Stimulated activated CD8-positive, alpha-beta memory T cell treated with anti-CD3 and anti-CD28 coated beads, Interleukin-4, amount 100 ng/mL, for 48 hours (primary cell): ENCODE measurements around the gene MICAL2.

Experiments
- DNase-seq: peaks from one replicate; pipeline ENCODE4 v3.0.0-alpha.2; 2020

The MICAL2 gene

GRCh38 chr11:12157241-12157661, 46.9 kb downstream of the MICAL2 start:
- DNase-seq, result peak; percentile 35

GRCh38 chr11:12158909-12159308, 48.5 kb downstream of the MICAL2 start:
- peak; percentile 22 for DNase-seq

DNA sequence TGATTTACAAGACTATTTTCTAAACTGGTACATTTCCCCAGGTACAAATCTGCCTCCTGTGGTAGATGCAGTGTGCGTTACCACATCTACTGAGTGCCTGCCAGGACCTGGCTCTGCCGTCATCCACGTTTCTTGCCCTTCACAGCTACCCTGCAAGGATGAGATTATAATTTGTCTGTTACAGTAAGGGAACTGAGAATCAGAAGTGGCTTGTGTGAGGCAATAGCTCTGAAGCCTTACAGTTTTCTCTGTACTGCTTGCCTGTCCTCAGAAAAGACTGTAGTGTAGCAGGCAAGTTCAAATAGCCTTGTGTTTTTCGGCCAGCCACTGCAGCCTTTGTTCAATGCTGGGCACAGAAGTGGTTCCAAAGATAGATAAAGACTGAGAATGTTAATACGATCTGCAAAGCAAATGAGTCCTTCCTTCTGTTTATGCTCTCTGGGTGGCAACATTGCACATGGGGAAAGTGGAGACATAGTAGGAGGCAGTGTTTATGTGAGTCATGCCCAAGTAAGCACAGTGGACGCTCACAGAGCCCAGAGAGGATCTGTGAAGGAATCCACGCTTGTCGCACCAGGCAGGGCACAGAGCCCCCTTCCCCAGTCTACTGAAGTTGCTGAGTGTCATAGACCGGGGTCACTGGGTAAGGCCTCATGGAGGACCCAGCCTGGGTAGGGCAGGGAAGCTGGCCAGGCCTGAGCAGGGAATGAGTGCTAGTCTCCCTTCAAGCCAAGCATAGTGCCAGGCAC, 49.1 kb downstream of the MICAL2 start:
- peak; percentile 26 for DNase-seq

DNA sequence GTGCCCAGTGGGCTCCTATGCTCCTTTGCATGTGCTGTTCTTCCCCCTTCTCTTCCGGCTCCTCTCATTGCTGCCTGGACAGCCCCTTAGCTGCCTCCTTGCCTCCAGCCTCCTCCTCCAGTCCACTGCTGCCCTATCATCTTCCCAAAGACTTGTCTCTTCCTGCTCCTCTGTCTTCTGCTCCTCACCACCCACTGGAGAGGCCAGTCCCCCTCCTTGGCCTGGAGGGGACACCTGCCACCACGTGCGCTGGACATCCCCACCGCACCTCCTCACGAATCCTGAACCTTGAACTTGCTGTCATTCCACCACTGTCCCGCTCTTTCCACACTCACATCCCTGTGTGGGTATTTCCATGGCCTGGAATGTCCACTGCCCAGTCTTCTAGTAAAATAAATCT, 49.8 kb downstream of the MICAL2 start:
- no peak for DNase-seq

DNA sequence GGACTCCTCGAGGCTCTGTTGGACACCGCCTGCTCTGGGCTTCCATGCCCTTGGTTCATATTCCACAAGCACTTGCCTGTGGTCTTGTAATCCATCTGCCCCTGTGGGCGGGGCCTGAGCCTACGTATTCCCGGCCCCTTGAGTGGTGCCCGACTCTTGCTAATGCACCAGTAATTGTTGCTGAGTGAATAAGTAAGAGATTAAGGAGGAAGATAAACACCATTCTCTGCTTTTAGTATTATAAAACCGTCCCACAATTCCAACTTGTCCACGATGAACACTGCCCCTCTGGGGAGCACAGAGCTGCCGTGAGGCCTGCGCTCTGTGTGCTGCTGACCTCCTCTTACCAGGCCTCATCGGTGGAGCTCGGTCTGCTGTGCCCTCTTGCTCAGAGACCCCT, 50.3 kb downstream of the MICAL2 start:
- peak; percentile 23 for DNase-seq

DNA sequence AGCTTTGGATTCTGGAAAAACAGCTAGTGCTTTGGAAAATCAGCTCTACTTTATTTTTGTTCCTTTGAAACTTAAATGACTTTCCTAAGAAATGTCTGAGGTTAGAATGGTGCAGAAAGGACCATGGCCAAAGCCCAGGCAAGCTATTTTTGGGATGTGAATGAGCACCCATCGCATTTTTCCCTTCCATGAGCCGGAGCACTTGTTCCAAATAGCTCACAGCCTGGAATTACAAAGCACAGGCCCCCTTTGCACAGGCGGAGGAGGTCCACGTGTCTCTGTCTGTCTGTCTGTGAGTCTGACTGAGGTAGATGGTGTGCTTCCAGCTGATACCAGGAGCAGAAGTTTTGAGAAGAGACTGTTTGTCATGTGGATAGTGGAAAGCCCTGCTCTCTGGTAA, 50.7 kb downstream of the MICAL2 start:
- peak; percentile 18 for DNase-seq

GRCh38 chr11:12161603-12162350, 51.4 kb downstream of the MICAL2 start:
- no peak for DNase-seq

- peak; percentile 10 for DNase-seq
Observed at GRCh38 chr11:12162652-12163051, 52.3 kb downstream of the MICAL2 start.

- DNase-seq, result no peak
Observed at GRCh38 chr11:12163181-12163941, 53.0 kb downstream of the MICAL2 start.

GRCh38 chr11:12164061-12165014, 53.9 kb downstream of the MICAL2 start:
- DNase-seq, result no peak

- DNase-seq, result peak; percentile 22
Observed at GRCh38 chr11:12165237-12165875, 55.0 kb downstream of the MICAL2 start.

DNA sequence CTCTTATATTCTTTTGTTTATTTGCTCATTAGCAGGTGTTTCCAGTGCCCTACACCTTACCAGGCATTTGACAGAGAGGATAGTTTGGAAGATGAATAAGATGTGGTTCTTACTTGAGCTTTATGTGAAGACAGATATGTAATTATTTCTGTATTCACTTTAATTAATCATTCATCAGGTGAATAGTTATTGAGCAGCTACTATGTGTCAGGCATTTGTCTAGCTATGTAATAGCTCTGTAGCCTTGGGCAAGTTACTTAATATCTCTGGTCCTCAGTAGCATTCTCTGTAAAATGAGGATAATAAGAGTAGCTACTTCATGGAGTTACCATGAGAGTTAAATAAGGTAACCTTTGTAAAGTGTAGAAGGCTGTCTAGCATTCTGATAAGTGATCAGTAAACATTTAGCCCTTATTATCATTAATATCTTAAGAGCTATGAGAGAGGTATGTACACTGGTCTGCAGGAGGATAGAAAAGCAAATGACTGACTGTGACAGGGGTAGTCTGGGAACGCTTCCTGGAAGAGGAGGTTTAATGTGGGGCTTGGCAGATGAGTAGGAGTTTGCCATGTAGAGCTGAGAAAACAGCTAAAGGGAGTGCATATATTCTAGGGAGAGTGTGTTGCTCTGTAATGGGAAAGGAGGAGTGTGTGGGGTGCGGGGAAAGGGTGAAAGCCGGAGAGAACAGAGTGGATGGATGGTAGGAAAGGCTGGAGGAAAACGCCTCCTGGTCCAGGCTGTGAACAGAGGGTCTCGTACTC, 56.1 kb downstream of the MICAL2 start:
- no peak for DNase-seq

DNA sequence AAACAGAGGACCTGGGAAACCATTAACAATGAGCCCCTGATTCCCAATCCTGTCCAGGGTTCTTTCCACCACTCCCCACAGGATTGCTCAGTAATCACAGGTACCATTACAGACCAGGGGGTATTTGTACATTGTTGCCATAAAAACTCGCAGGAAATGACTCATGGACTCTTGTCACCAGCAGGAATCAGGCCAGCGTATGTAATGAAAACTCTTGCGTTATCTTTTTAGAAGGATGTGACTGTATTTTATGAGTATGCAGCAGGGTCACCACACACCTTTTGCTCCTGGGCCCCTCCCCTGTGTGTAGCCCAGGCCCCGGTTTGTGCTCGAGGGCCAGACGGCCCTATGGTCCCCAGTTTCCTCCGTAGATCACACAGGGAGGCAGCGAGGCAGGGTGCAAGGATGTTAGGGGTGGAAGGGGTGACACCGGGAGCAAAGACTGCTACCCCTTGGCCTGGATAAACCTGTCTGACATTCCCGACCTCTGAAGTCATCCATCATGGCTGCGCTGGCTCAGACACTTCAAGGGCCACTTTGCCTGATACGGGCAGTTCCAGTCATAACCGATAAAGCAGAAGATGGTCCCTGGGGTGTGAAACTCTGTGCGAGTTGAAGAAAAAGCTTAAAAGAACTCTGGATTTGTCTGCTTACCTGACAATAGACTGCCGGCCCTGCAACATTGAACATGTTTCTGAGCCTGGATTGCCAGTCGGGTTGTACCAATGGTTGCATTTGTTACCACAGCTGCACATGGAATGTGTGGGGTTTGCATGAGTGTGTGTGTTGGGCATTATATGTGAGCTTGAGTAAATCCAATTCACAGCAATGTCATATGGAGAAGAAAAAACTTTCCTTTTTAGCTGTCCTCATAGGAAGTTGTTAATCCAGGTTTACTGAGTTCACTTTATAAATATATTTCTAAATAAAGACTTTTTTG, 56.9 kb downstream of the MICAL2 start:
- peak; percentile 65 for DNase-seq

DNA sequence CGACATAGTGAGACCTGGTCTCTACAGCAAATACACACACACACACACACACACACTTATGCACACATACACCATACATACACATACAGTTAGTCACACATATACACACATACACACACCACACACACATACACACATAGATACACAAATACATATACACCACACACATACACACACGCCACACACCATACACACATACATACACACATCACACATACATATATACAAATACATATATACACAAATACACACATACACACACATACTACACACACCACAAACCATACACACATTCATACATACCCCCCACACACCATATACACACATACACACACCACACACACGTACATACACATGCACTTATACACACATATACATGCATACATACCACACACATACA, 57.7 kb downstream of the MICAL2 start:
- no peak for DNase-seq

- DNase-seq, result no peak
Observed at GRCh38 chr11:12169822-12170221, 59.4 kb downstream of the MICAL2 start.

GRCh38 chr11:12170501-12170900, 60.1 kb downstream of the MICAL2 start:
- peak; percentile 19 for DNase-seq

- DNase-seq, result peak; percentile 19
Observed at GRCh38 chr11:12170984-12171383, 60.6 kb downstream of the MICAL2 start.

DNA sequence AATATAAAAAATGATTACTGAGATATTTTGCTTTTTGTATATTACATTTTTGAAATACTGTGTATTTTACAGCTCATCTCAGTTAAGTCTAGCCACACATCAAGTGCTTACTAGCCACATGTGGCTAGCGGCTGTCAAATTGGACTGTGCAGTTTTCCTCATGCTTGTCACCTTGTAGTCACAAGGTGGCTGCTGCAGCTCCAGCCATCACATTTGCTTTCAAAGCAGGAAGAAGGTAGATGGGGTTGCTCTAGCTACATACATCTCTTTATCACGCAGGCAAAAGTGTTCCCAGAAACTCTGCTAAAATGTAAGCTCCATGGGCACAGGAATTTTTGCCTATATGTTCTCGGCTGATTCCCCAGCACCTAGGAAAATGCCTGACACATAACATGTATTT, 61.5 kb downstream of the MICAL2 start:
- peak; percentile 20 for DNase-seq

DNA sequence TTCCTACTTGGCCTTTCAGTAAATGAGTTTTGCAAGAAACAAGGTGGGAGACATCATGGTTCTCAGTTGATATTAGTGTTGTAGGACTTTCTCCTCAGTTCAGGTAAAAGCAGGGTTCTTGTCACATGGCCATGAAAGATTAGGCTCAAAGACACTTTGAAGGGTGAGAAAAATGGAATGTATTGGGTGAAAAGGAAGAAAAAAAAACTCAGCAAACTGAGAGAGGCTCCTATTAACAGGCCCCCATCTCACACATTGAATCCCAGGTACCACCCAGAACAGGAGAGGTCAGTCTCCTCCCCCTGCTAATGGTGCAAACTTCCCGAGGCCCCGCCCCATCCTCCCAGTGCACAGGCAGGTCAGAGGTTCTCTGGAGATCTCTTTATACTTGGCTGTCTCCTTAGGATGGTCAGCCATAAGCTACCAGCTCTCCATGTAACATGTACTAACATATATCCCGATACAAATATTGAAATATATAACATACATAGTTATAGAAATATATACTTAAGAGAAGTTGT, 62.2 kb downstream of the MICAL2 start:
- peak; percentile 25 for DNase-seq

GRCh38 chr11:12173111-12173510, 62.7 kb downstream of the MICAL2 start:
- DNase-seq, result peak; percentile 19
